ENCODE data around the gene ZYG11B.
"Not testable (repeated sequence)": the region's sequence is repeated elsewhere in the genome, so short reads cannot be mapped to it uniquely, and the experiment has no call there.

The ZYG11B gene

GRCh38 chr1:52836035-52836434, 109.8 kb downstream of the ZYG11B start:
- POLR2A ChIA-PET: no interaction called here
- H3K4me3 ChIP-seq (ENCODE audit: low read depth, low read length): no peak overlapping the region

GRCh38 chr1:52839175-52839574, 112.9 kb downstream of the ZYG11B start:
- POLR2A ChIA-PET; DNase-seq (ENCODE audit: low read depth, low spot score); CTCF ChIA-PET; H3K4me3 ChIP-seq (ENCODE audit: low read depth, low read length): not testable (repeated sequence)

More at GRCh38 chr1:52836035-52836434, 109.8 kb downstream of the ZYG11B start:
- TF ChIP-seq CTCF (IDR thresholded peaks at IDR 0.05; ENCODE audit: insufficient read depth, low read length, missing control alignments): no peak
- DNase-seq (ENCODE audit: low read depth, low spot score): no peak
- CTCF ChIA-PET: interaction anchor here (0.8 to 1.6 kb wide), 2 partner anchors 10 to 13 kb away, joined by 3 to 8 read pairs; no protein-coding TSS in a partner anchor

- peak; percentile 46 for TF ChIP-seq CTCF (IDR thresholded peaks at IDR 0.05; ENCODE audit: insufficient read depth, low read length, missing control alignments)
- ChIA-PET CTCF (interaction anchor here (0.7 to 1.6 kb wide), 11 partner anchors 9 to 352 kb away, joined by 3 to 6 read pairs (median 4); no protein-coding TSS in a partner anchor), POLR2A (no interaction called here)
- no peak for DNase-seq (ENCODE audit: low read depth, low spot score)
- H3K4me3 ChIP-seq (ENCODE audit: low read depth, low read length): peak within 1 kb of the TSS; percentile 70
Measured at GRCh38 chr1:52842643-52843310, 116.5 kb downstream of the ZYG11B start, which contains the start of gene ZYG11A. Gene ZYG11A (plus strand): TSS chr1:52842760. CDS start chr1:52842884, 124 bp downstream.

GRCh38 chr1:52845119-52845518, 118.9 kb downstream of the ZYG11B start:
- H3K4me3 ChIP-seq (ENCODE audit: low read depth, low read length); POLR2A ChIA-PET; DNase-seq (ENCODE audit: low read depth, low spot score); CTCF ChIA-PET: not testable (repeated sequence)

- H3K4me3 ChIP-seq (ENCODE audit: low read depth, low read length): no peak overlapping the region
- ChIA-PET POLR2A (no interaction called here), CTCF (interaction anchor here (1.3 kb wide), 1 partner anchor 334 kb away, joined by 3 read pairs; no protein-coding TSS in a partner anchor)
- DNase-seq (ENCODE audit: low read depth, low spot score): no peak
- no peak for TF ChIP-seq CTCF (IDR thresholded peaks at IDR 0.05; ENCODE audit: insufficient read depth, low read length, missing control alignments)
Measured at GRCh38 chr1:52848423-52848822, 122.2 kb downstream of the ZYG11B start.

GRCh38 chr1:52850951-52851350, 124.7 kb downstream of the ZYG11B start:
- no peak for DNase-seq (ENCODE audit: low read depth, low spot score)
- no peak overlapping the region for H3K4me3 ChIP-seq (ENCODE audit: low read depth, low read length)
- POLR2A ChIA-PET: no interaction called here
- CTCF ChIA-PET: interaction anchor here (1.0 kb wide), 1 partner anchor 8 kb away, joined by 3 read pairs; no protein-coding TSS in a partner anchor
- no peak for TF ChIP-seq CTCF (IDR thresholded peaks at IDR 0.05; ENCODE audit: insufficient read depth, low read length, missing control alignments)

GRCh38 chr1:52852854-52853253, 126.6 kb downstream of the ZYG11B start:
- no peak for DNase-seq (ENCODE audit: low read depth, low spot score)
- H3K4me3 ChIP-seq (ENCODE audit: low read depth, low read length): no peak overlapping the region
- ChIA-PET POLR2A (no interaction called here), CTCF (no interaction called here)
- no peak for TF ChIP-seq CTCF (IDR thresholded peaks at IDR 0.05; ENCODE audit: insufficient read depth, low read length, missing control alignments)
